HEK293 (cell line): ENCODE measurements around the gene PIEZO1.

Source experiments
- CTCF ChIP-seq: fragments of 450-650 bp; formaldehyde crosslinking; IDR thresholded peaks from 2 replicates; pipeline ENCODE4 v1.5.1; 2016; ENCODE audit warnings: missing biosample characterization, missing genetic modification characterization
- GLI4 ChIP-seq: fragments of 450-650 bp; formaldehyde crosslinking; IDR thresholded peaks from 2 replicates; pipeline ENCODE4 v1.5.1; 2016; ENCODE audit warnings: missing biosample characterization, missing genetic modification characterization
- GLIS1 ChIP-seq: fragments of 450-650 bp; formaldehyde crosslinking; IDR thresholded peaks from 2 replicates; pipeline ENCODE4 v1.5.1; 2016; ENCODE audit warnings: missing biosample characterization, missing genetic modification characterization
- SP2 ChIP-seq: fragments of 450-650 bp; formaldehyde crosslinking; IDR thresholded peaks from 2 replicates; pipeline ENCODE4 v1.5.1; 2016; ENCODE audit warnings: missing biosample characterization, missing genetic modification characterization
- TCF7L2 ChIP-seq: IDR thresholded peaks from 2 replicates; pipeline ENCODE4 v1.6.1; 2011; ENCODE audit warnings: low read depth, mild to moderate bottlenecking, inconsistent platforms, low read length, moderate library complexity, borderline replicate concordance
- ZBTB10 ChIP-seq: fragments of 450-650 bp; formaldehyde crosslinking; IDR thresholded peaks from 2 replicates; pipeline ENCODE4 v1.5.1; 2016; ENCODE audit warnings: missing biosample characterization, missing genetic modification characterization
- ZNF157 ChIP-seq: fragments of 450-650 bp; formaldehyde crosslinking; IDR thresholded peaks from 2 replicates; pipeline ENCODE4 v1.5.1; 2016; ENCODE audit warnings: missing biosample characterization, missing genetic modification characterization
- ZNF335 ChIP-seq: fragments of 450-650 bp; formaldehyde crosslinking; conservative IDR thresholded peaks from 2 replicates; pipeline ENCODE4 v1.5.1; 2016; ENCODE audit warnings: missing biosample characterization, missing genetic modification characterization
- ZNF449 ChIP-seq: fragments of 450-650 bp; formaldehyde crosslinking; IDR thresholded peaks from 2 replicates; pipeline ENCODE4 v1.5.1; 2017; ENCODE audit warnings: missing biosample characterization, mild to moderate bottlenecking, missing genetic modification characterization, moderate library complexity
- ZNF514 ChIP-seq: fragments of 450-650 bp; formaldehyde crosslinking; IDR thresholded peaks from 2 replicates; pipeline ENCODE4 v1.5.1; 2016; ENCODE audit warnings: missing biosample characterization, missing genetic modification characterization
- ZNF629 ChIP-seq: fragments of 450-650 bp; formaldehyde crosslinking; IDR thresholded peaks from 2 replicates; pipeline ENCODE4 v1.5.1; 2017; ENCODE audit warnings: missing biosample characterization, missing genetic modification characterization
- ZNF747 ChIP-seq: fragments of 450-650 bp; formaldehyde crosslinking; IDR thresholded peaks from 2 replicates; pipeline ENCODE4 v1.5.1; 2016; ENCODE audit warnings: missing biosample characterization, missing genetic modification characterization
- ZNF768 ChIP-seq: fragments of 450-650 bp; formaldehyde crosslinking; IDR thresholded peaks from 2 replicates; pipeline ENCODE4 v1.5.1; 2018; ENCODE audit warnings: missing biosample characterization, mild to moderate bottlenecking, missing genetic modification characterization
- ZNF830 ChIP-seq: fragments of 450-650 bp; IDR thresholded peaks from 2 replicates; pipeline ENCODE4 v1.5.0; 2018; ENCODE audit warnings: missing biosample characterization, missing genetic modification characterization, low read depth, mild to moderate bottlenecking, moderate library complexity

GRCh38 chr16:88789594-88789993 lies 4.6 kb upstream of the PIEZO1 start:
- TF ChIP-seq ZNF768 (tag by site-specific recombination) (no peak), CTCF (tag by site-specific recombination) (no peak), ZNF449 (tag by site-specific recombination) (no peak), ZNF629 (tag by site-specific recombination) (no peak), TCF7L2 (no peak), GLIS1 (tag by site-specific recombination) (no peak), ZNF514 (no peak), SP2 (tag by site-specific recombination) (no peak), ZNF335 (tag by site-specific recombination) (no peak), ZNF747 (tag by site-specific recombination) (no peak), ZNF830 (tag by site-specific recombination) (no peak), GLI4 (no peak), ZBTB10 (tag by site-specific recombination) (no peak), ZNF157 (tag by site-specific recombination) (no peak)
